Endothelial cell of umbilical vein (primary cell): Measurements from ENCODE around the gene TNPO2. TPM values are rescaled to one million over a fixed set of nuclear protein-coding genes. Genes with fewer than 3 reads are reported as not detected.

Experiments
- Bru-seq: library from RNA; stranded (reverse); fragments of 400-500 nt; gene quantifications from one replicate; lab custom pipeline; 2021; lab: Mats Ljungman, UMichigan
- BruChase-seq, 2 experiments: library from RNA; stranded (reverse); fragments of 400-500 nt; gene quantifications; one replicate each; lab custom pipeline; 2021; lab: Mats Ljungman, UMichigan
- BruUV-seq: library from RNA; stranded (reverse); fragments of 400-500 nt; replicated peaks from 2 replicates; lab custom pipeline; 2021; lab: Mats Ljungman, UMichigan
- CTCF ChIA-PET: fragments of 300-600, 350-600 bp; sonication (Branson Sonifier 250); formaldehyde crosslinking; loops from one replicate; lab custom pipeline; 2021; ENCODE audit warnings: antibody characterized with exemption, inconsistent platforms; lab: Charles Lee
- POLR2A ChIA-PET: fragments of 300-600, 350-600 bp; sonication (Branson Sonifier 250); formaldehyde crosslinking; loops from one replicate; lab custom pipeline; 2021; ENCODE audit warnings: antibody characterized with exemption, inconsistent platforms; lab: Charles Lee
- DNase-seq: peaks from one replicate; pipeline ENCODE4 v3.0.0-alpha.2; 2011; ENCODE audit warnings: low read depth, low spot score
- FAIRE-seq: peaks from 2 replicates; lab custom pipeline; 2011; peaks lifted over from hg19 to GRCh38; lab: Jason Lieb, UNC
- H2AFZ ChIP-seq: 2 replicates; pipeline ENCODE4 v1.6.0; 2012; ENCODE audit warnings: low read depth, low read length, control low read depth, inconsistent platforms
- H3K27ac ChIP-seq: 2 replicates; pipeline ENCODE4 v1.5.1; 2011; ENCODE audit warnings: low read depth, mild to moderate bottlenecking, control low read depth, low read length, moderate library complexity; ENCODE audit not compliant: insufficient read depth
- H3K27me3 ChIP-seq, 2 experiments: 2 replicates each; pipeline versions ENCODE4 v1.6.0 to v1.6.1; 2011; ENCODE audit warnings: low read length in 2 of 2, mixed read lengths in 1 of 2; ENCODE audit not compliant: control insufficient read depth in 2 of 2, insufficient read depth in 2 of 2
- H3K36me3 ChIP-seq, 2 experiments: 2 replicates in 1 of 2; 3 replicates in 1 of 2; pipeline ENCODE4 v1.5.1; 2011; ENCODE audit warnings: low read length in 2 of 2, mild to moderate bottlenecking in 1 of 2, moderate library complexity in 1 of 2; ENCODE audit not compliant: control insufficient read depth in 2 of 2, insufficient read depth in 2 of 2; ENCODE audit errors: extremely low read depth in 1 of 2
- H3K4me1 ChIP-seq: 3 replicates; pipeline ENCODE4 v1.5.1; 2011; ENCODE audit warnings: mild to moderate bottlenecking, low read length; ENCODE audit not compliant: control insufficient read depth, insufficient read depth; ENCODE audit errors: extremely low read depth
- H3K4me2 ChIP-seq: 2 replicates; pipeline ENCODE4 v1.6.1; 2011; ENCODE audit warnings: low read length, control low read depth, mixed read lengths; ENCODE audit not compliant: insufficient read depth
- H3K4me3 ChIP-seq, 3 experiments: fragments of 200-600 bp in 1 of 3; sonication (generic), shearing (Covaris generic) in 1 of 3; replicated peaks in 1 of 3; 2 replicates each; pipeline ENCODE4 v1.5.1; 2011 to 2016; ENCODE audit warnings: control low read depth in 3 of 3, low read length in 3 of 3, mild to moderate bottlenecking in 2 of 3, inconsistent platforms in 1 of 3, low read depth in 1 of 3, moderate library complexity in 1 of 3; ENCODE audit not compliant: insufficient read depth in 1 of 3
- H3K79me2 ChIP-seq: 2 replicates; pipeline ENCODE4 v1.6.0; 2012; ENCODE audit warnings: low read length, inconsistent platforms; ENCODE audit not compliant: control insufficient read depth, insufficient read depth
- H3K9ac ChIP-seq: replicated peaks from 2 replicates; pipeline ENCODE3; 2011; ENCODE audit warnings: low read length, control low read depth; ENCODE audit not compliant: insufficient read depth; ENCODE audit errors: extremely low read depth
- H3K9me1 ChIP-seq: replicated peaks from 3 replicates; pipeline ENCODE4 v1.6.0; 2011; ENCODE audit warnings: mild to moderate bottlenecking, low read length; ENCODE audit not compliant: control insufficient read depth, insufficient read depth; ENCODE audit errors: extremely low read depth
- H3K9me3 ChIP-seq: replicated peaks from 2 replicates; pipeline ENCODE4 v1.5.1; 2012; ENCODE audit warnings: low read length, inconsistent platforms; ENCODE audit not compliant: control insufficient read depth, insufficient read depth
- H4K20me1 ChIP-seq: replicated peaks from 2 replicates; pipeline ENCODE3; 2011; ENCODE audit warnings: mild to moderate bottlenecking, low read length; ENCODE audit not compliant: control insufficient read depth, insufficient read depth; ENCODE audit errors: extremely low read depth
- CTCF ChIP-seq, 2 donors: IDR thresholded peaks; 1 replicate in 1 of 2; 2 replicates in 1 of 2; pipeline ENCODE4 v1.5.1; 2011; ENCODE audit warnings: low read length in 2 of 2, mild to moderate bottlenecking in 2 of 2, moderate library complexity in 2 of 2, control low read depth in 1 of 2, inconsistent platforms in 1 of 2, low read depth in 1 of 2; ENCODE audit not compliant: insufficient read depth in 1 of 2; ENCODE audit errors: extremely low read depth in 1 of 2
- EZH2 ChIP-seq: IDR thresholded peaks from 2 replicates; pipeline ENCODE4 v1.6.1; 2012; ENCODE audit warnings: borderline replicate concordance, low read depth, mild to moderate bottlenecking, moderate library complexity, low read length, inconsistent platforms; ENCODE audit not compliant: severe bottlenecking
- FOS ChIP-seq: IDR thresholded peaks from 2 replicates; pipeline ENCODE4 v1.6.1; 2011; ENCODE audit warnings: mild to moderate bottlenecking, low read length, moderate library complexity, borderline replicate concordance; ENCODE audit not compliant: insufficient read depth
- GATA2 ChIP-seq: IDR thresholded peaks from 2 replicates; pipeline ENCODE4 v1.7.0; 2011; ENCODE audit warnings: low read depth, mild to moderate bottlenecking, moderate library complexity, mixed read lengths, low read length; ENCODE audit not compliant: insufficient read length, insufficient read depth
- JUN ChIP-seq: IDR thresholded peaks from 2 replicates; pipeline ENCODE4 v1.6.1; 2011; ENCODE audit warnings: borderline replicate concordance, low read depth; ENCODE audit not compliant: insufficient read length, insufficient read depth
- MAX ChIP-seq: IDR thresholded peaks from 2 replicates; pipeline ENCODE4 v1.6.1; 2011; ENCODE audit not compliant: insufficient read depth, insufficient read length
- MYC ChIP-seq: IDR thresholded peaks from one replicate; pipeline ENCODE4 v1.6.1; 2011; ENCODE audit warnings: mild to moderate bottlenecking, low read depth, low read length
- POLR2A ChIP-seq: IDR thresholded peaks from 2 replicates; pipeline ENCODE4 v1.6.1; 2012; ENCODE audit warnings: low read depth, mild to moderate bottlenecking, control low read depth, low read length
- POLR2AphosphoS5 ChIP-seq: IDR thresholded peaks from 2 replicates; pipeline ENCODE4 v1.6.1; 2012; ENCODE audit warnings: low read depth, mild to moderate bottlenecking, control low read depth, low read length, moderate library complexity; ENCODE audit not compliant: insufficient read depth
- dilution Hi-C: fragments of 300-500 bp; cut with MboI; formaldehyde crosslinking; loops from one replicate; pipeline ENCODE4 v1.15.0; 2019; ENCODE audit warnings: low sequenced_read_pairs; ENCODE audit not compliant: extremely low pct_ligation_motif_present
- intact Hi-C: fragments of 100-400 bp; cut with micrococcal nuclease; formaldehyde crosslinking; loops from one replicate; pipeline ENCODE4 v1.10.0; 2022
- long read RNA-seq: library from polyadenylated mRNA; stranded (forward); transcript quantifications from one replicate; pipeline ENCODE4 v2.0.0, GENCODE V29; 2021
- polyA minus RNA-seq, 3 experiments: library from RNA; depleted of rRNA, polyadenylated mRNA; stranded (reverse); fragments of >200 nt; gene quantifications; 1 replicate in 1 of 3; 2 replicates in 2 of 3; pipeline ENCODE4 v1.2.3, GENCODE V29; 2011
- polyA plus RNA-seq, 4 experiments: library from polyadenylated mRNA; depleted of rRNA in 3 of 4; stranded (reverse) in 3 of 4; unstranded in 1 of 4; fragments of >200 nt; gene quantifications; 2 replicates each; pipeline versions ENCODE4 v1.2.1 to v1.2.3, GENCODE V29; 2011 to 2012; ENCODE audit warnings: missing spikeins in 1 of 4
- total RNA-seq: library from RNA; stranded (reverse); gene quantifications from 2 replicates; pipeline ENCODE4 v1.2.3, GENCODE V29; 2021

The TNPO2 gene
- 84.6 and 94.5 TPM in 2 replicates for total RNA-seq
- polyA plus RNA-seq = 98.8 and 104 TPM in 2 replicates
- 55.5 and 63.9 TPM in 2 replicates for polyA plus RNA-seq (2011; cell fraction: cytosol; rRNA removed)
- 406 TPM in 2 replicates for polyA plus RNA-seq (2011; cell fraction: nucleus; rRNA removed)
- polyA plus RNA-seq (2012) = 46.3 and 67.8 TPM in 2 replicates
- polyA minus RNA-seq = 157 and 176 TPM in 2 replicates
- 76.4 TPM for polyA minus RNA-seq (2011; cell fraction: cytosol; rRNA and poly(A)+ RNA removed)
- 155 and 156 TPM in 2 replicates for polyA minus RNA-seq (2011; cell fraction: nucleus; rRNA and poly(A)+ RNA removed)
- percentile 71 among the genes with signal in this experiment for Bru-seq, nascent RNA
- BruChase-seq, experiment 1, labeled RNA remaining after a 6-hour chase = percentile 93 among the genes with signal in this experiment
- percentile 88 among the genes with signal in this experiment for BruChase-seq, experiment 2, labeled RNA remaining after a 2-hour chase
- long read RNA-seq, partial matches to known transcripts = 0 of 19 reads
- long read RNA-seq, other reads (novel, unspliced or antisense) = 19 of 19 reads

GRCh38 chr19:12723641-12724426, at the start of gene TNPO2:
TNPO2 (minus strand) TSS chr19:12723932; CDS start chr19:12720977, 2,955 bp downstream.
- DNase-seq (peak; percentile 65), FAIRE-seq (peak; percentile 78)
- Histone ChIP-seq H3K4me3 (peak within 1 kb of the TSS; percentile 62 to 88 (median 62)), H3K9me1 (no peaks in the 10 kb centered on the region), H3K27me3 (no peaks in the 10 kb centered on the region), H3K79me2 (peaks cover 45% of the 10 kb centered on the region), H3K9ac (peak within 1 kb of the TSS; percentile 78), H3K27ac (peak within 1 kb of the TSS; percentile 57), H3K4me1 (peaks cover 10% of the 10 kb centered on the region), H4K20me1 (no peaks in the 10 kb centered on the region), H3K36me3 (peaks cover 0 to 11% of the 10 kb centered on the region in 2 experiments), H2AFZ (peak within 1 kb of the TSS; percentile 32), H3K9me3 (no peaks in the 10 kb centered on the region), H3K4me2 (peak within 1 kb of the TSS; percentile 90)
- no peak for TF ChIP-seq EZH2
- no peak for TF ChIP-seq FOS
- no peak for TF ChIP-seq JUN
- peak; percentile 90 for TF ChIP-seq MAX
- peak; percentile 98 for TF ChIP-seq MYC
- no peak for TF ChIP-seq CTCF (IDR thresholded peaks at IDR 0.05; ENCODE audit: extremely low read depth in 1 of 2, insufficient read depth in 1 of 2, low read depth in 1 of 2, low read length in 2 of 2)
- TF ChIP-seq GATA2 = peak; percentile 86
- peak; percentile 60 for TF ChIP-seq POLR2AphosphoS5
- peak; percentile 68 for TF ChIP-seq POLR2A
- dilution Hi-C loops (no loop called here), intact Hi-C loops (loop anchor here (2.0 to 5.0 kb wide), 2 partner anchors 33 to 373 kb away; no protein-coding TSS in a partner anchor)
- POLR2A ChIA-PET = interaction anchor here (0.6 to 3.2 kb wide), 4 partner anchors 10 to 1799 kb away, joined by 3 to 14 read pairs (median 4); partner anchors contain the start of genes GET3, JUNB and TRIR
- CTCF ChIA-PET = interaction anchor here (0.9 to 4.5 kb wide), 5 partner anchors 9 to 42 kb away, joined by 3 to 38 read pairs (median 7); no protein-coding TSS in a partner anchor
- no TSS peak for BruUV-seq
